GM21367 (cell line): ENCODE data around the gene DUSP2.
"Not testable (repeated sequence)": the region's sequence is repeated elsewhere in the genome, so short reads cannot be mapped to it uniquely, and the experiment has no call there.

ENCODE experiments used
- ATAC-seq: cut with Tn5 transposase; IDR thresholded peaks from one replicate; pipeline ENCODE4 v1.9.1; 2021; ENCODE audit not compliant: unreplicated experiment

DUSP2 gene

DNA sequence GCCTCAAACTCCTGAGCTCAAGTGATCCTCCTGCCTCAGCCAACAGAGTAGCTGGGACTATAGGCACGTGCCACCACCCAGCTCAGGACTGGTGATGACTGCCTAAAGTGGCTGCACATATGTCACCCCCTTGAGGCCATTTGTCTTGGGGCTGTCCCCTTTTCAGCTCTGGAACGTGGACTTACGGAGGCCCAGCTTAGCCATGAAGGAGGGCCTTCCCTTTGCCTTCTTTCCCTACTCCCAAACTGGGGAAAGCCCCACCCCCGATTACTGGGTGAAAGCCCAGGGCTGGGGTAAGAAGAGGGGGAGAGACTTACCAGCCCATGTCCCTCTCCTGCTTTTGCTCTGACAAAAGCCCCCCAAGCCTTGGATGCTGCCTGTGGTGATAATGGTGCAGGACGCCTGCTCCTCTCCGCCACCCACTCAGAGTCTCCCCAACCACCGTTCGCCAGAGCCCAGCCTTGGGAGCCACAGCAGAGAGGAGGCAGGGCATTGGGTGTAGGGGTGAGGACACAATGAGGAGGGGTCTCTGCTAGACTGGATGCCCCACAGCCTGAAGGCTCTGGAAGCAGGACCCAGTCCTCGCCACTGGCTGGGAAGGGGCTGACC is 2.5 kb upstream of the DUSP2 start:
- no peak for ATAC-seq

DNA sequence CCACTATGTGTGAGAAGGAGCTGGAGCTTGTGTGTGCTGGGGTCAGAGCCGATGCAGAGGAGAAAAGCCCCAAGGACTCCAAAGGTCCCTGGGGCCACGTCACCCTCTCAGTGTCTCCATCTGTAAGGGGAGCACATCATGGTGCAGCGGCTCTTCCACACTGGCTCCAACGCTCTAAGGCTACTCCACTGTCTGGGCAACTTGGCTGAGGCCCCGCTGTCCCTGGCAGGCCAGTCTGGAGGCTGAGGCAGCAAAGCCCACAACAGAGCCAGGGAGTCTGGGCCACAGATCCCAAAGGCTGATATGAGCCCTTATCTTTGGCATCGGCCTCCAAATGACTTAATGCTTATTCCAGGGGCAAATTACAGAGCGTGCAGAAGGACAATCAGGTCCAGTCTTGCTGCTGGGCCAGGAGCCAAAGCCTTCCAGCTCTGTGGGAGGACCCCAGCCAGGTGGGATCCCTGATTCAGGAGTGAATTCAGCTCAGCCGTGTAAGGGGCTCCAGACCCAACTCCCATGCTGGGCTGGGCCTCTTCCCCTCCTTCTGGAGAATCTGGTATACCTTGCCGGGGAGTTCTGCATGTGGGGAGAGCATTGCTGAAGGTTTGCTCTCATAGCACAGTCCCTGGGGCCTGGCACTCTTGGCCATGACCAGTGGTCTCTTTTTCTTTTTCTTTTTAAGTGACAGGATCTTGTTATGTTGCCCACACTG is 1.8 kb upstream of the DUSP2 start:
- no peak for ATAC-seq

DNA sequence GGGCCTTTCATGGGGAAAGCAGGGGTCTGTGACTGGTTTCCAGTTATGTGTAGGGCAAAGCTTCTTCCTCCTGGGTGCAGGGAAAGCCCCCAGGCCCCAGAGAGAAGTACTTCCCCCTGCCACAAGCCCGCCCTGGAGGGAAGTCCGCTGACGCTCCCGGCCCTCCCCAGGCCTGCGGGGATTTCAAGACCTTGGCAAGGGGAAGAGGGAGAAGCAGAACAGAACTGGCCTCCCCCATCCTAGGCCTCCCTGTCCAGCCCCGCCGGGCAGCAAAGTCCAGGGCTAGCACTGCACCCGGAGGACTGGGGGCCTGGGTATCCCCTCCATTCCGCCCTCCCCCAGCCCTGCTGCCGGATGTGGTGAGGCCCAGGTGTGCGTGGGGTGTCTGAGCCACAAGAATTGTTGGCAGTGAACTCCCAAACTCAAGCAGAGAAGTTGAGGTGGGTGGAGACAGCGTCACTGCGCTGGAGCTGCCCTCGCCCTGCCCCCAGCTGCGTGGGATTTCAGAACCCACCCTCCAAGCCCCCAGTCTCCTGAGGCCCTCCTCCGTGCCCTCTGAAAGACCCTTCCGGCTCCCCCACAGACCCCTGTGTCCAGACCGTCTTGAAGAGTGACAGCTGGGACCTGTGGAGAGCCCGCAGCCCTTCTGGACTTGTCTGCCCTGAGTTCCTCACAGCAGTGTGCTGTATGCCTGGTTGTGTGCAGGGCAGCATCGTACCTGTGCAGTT is 1.1 kb upstream of the DUSP2 start:
- ATAC-seq: peak; percentile 20

DNA sequence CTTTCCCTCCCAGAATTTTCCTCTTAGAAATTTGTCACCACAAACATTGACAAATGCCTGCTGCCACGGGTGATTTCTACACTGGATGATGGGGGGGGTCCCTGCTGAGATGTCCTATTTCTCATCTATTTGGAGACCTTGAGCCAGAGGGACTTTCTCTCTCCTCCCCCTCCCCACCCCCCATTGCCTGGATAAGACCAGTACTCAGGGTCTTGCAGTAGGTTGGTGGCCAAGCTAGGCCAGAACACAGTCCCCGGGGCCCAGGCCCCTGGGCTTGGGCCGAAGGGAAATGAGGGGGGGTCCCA is 560 bp upstream of the DUSP2 start:
- no peak for ATAC-seq

DNA sequence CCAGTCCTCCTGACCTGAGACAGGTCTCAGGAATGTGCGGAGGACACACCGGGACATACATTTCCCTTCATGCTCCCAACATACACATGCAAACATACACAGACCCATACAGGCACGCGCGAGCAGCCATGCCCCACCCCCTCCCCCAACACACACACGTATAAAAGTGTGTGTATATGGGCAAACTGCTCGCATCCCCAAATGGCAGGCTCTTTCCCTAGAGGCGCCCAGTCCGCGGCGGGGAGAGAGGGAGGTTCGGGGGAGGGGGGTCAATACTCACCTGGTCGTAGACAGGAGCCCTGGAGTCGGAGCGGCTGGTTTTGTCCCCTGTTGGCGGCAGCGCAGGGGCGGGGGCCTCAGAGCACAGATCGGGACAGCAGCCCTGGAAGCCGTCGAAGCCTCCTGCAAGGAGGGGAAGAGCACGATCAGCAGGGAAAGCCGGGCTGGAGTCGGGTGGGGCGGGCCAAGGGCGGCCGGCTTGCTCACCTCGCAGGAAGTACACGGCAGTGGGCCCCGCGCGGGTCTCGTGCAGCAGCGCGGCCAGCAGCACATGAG is 682 bp downstream of the DUSP2 start:
- ATAC-seq: no peak

DNA sequence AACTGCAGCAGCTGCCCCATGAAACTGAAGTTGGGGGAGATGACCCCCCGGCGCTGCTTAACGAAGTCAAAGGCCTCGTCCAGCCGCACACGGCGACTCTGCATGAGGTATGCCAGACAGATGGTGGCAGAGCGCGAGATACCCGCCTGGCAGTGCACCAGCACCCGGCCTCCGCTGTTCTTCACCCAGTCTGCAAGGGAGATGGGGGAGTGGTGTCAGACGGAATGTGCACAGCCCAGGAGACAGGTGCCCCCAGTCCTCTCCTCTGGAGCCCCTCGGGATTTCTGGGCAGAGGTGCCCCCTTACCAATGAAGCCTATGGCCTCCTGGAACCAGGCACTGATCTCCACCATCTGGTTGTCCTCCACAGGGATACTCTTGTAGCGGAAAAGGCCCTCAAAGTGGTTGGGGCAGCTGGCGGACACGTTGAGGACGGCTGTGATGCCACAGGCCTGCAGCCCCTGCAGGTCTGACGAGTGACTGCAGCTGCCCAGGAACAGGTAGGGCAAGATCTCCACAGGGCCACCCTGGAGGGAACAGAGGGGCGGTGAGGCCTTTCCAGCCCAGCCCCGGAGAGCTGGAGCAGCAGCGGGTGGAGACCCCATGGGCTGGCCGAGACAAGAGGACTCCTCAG is 1.3 kb downstream of the DUSP2 start:
- ATAC-seq: no peak

DNA sequence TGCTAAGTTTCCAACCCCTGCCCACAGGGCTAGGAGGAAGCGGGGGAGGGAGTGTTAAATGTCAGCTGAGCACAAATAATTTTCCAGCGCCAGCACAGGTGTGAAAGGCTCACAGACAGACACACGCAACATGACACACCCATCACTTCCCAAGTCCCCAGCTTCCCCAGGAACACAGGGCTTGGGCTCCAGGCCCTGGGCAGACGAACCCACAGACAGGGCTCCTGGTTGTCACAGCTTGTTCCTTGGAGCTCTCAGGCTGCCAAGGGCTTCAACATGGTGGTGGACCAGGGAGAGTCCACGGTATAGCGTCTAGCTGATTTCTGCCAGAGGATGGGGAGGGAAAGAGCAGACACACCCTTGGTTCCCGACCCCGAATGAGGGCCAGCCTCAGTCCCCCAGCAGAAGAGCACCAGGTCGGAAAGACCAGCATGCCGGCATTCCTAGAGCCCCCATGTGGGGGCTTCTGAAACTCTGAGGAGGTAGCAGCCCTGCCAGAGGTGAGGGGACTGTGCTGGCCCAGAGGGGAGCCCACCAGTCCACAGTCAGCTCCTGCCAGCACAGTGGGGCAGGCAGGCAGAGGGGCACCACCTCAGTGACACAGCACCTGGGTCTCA is 1.9 kb downstream of the DUSP2 start:
- no peak for ATAC-seq

DNA sequence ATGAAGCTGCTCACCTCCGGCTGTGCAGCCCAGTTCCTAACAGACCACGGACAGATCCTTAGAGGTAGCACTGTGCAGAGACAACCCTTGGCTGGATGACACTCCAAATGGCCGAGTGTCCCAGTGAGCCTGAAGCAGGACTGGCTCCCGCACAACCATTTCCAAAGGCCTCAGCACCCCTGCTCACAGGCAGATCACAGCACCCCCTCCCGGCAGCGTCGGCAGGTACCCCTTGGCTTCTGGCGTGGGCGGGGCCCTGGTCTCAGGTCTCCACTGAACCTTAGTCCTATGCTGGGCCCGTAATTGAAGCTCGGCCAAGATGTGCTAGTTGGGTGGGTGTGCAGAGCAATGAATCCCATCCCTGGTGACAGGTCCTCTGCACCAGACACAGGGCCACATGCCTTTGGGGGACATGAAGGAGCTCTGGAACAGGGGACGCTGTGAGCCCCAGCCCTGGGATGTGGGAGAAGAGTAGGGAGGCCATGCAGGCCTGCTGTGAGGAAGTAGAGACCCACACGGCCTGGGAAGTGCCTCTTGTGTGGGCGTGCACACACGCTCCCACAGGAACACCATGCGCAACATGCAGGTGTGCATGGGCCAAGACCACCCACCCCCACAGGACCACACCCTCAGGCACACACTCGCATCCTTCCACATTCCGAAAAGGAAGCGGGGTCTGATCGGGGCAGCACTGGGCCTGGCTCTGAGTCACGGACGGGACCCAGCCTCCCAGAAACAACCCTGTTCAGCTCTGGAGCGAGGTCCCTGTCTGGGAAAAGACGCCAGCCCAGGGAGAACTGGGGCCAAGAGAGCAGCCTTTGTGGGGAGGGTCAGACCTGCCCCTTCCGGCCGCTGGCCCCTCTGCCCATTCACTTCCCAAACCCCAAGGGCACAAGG is 2.8 kb downstream of the DUSP2 start:
- no peak for ATAC-seq

DNA sequence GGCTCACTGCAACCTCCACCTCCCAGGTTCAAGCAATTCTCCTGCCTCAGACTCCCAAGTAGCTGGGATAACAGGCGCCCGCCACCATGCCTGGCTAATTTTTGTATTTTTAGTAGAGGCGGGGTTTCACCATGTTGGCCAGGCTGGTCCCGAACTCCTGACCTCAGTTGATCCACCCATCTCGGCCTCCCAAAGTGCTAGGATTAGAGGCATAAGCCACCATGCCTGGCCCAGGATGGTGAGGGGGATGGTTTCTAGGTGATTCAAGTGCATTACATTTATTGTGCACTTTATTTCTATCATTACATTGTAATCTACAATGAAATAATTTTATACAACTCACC is 3.6 kb downstream of the DUSP2 start:
- not testable (repeated sequence) for ATAC-seq

DNA sequence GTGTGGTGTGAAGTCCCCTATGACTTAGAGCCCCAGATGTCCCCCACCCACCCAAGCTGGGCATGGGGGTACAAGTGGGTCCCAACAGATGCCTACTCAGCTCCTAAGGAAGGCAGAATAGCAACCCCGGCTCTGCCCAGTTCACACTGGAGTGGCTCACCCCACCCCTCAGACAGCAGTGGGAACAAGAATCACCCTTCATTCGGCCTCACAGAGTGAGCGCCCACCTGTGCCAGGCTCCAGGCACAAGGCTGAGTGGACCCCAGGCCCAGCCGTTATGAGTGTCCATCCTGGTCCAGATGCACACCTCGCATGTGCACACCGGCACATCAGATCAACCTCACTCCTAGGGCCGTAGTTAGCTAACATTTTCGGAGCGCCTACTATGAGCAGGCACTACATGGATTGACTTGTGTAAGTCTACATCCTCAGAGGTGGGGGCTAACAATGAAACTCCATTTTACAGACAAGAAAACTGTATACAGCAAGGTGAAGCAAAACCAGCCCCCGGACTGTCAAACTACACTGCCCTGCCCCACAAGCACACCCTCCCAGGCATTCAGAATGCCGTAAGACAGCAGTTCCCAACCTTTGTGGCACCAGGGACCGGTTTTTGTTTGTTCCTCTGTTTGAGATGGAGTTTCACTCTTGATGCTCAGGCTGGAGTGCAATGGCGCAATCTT is 4.2 kb downstream of the DUSP2 start:
- ATAC-seq: no peak

DNA sequence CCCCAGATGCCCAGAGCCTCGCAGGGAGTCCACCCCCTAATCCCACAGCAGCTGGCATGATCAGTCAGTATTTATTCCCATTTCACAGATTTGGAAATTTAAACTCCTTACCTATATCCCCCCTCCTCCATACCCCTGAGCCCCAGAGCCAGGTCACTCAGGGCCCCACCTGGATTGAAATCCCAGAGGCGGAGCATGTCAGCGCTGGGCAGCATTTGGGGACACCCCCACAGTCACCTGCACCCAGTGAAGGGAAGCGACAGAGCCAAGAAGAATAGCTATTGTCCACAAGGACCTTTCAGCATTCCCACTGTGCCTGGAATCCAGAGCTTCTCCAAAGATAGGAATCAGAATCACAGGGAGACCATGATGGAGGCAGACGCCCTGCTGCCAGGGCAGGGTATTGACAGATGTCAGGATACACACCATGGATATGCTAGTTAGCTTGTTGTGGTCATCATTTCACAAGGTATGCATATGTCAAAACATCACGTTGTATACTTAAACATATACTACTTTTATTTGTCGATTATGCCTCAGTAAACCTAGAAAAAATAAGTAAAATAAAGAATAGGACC is 6.0 kb downstream of the DUSP2 start:
- ATAC-seq: no peak

DNA sequence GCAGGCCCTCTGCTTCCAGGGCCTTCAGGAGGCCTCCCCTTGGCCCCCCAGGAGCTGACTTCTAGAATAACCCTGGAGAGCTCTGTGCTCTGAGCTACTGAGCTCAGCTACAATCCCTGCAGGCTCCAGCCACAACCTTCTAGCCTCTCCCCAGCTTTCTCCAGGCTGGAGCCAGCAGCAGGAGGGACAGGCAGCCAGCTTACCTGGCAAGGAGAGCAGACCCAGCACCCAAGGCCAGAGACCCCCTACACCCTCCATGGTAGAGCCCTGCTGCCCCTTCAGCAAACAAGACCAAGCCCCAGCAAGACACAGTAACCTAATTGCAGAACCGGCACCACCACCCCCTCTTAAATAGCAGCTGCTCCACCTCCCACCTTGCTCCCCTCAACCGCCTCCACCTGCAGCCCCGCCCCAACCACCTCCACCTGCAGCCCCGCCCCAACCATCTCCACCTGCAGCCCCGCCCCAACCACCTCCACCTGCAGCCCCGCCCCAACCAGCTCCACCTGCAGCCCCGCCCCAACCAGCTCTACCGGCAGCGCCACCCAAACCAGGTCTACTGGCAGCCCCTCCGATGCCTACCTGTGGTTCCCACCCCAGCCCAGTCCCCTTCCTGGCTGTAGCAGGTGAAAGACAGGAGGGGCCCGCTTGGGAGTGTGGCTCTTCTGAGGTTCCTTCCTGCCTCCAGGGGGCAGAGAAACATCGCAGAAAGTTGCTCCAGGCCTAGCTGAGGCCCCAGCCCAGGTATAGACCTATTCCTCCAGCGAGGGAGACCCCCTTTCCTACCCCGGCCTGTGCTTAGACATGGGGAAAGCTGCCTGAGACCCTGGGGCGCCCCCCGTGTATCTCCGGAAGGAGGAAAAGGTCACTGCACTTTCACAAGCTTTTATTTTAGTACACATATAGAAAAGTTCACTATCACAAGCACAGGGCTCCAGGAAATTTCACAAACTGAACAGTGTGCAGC is 6.8 kb downstream of the DUSP2 start, which contains the start of gene ASTL:
Gene ASTL, minus strand, starts transcription at position 324 of the 967 bp plus-strand sequence. Its CDS starts 66 bp downstream, at position 258.
- ATAC-seq: no peak

DNA sequence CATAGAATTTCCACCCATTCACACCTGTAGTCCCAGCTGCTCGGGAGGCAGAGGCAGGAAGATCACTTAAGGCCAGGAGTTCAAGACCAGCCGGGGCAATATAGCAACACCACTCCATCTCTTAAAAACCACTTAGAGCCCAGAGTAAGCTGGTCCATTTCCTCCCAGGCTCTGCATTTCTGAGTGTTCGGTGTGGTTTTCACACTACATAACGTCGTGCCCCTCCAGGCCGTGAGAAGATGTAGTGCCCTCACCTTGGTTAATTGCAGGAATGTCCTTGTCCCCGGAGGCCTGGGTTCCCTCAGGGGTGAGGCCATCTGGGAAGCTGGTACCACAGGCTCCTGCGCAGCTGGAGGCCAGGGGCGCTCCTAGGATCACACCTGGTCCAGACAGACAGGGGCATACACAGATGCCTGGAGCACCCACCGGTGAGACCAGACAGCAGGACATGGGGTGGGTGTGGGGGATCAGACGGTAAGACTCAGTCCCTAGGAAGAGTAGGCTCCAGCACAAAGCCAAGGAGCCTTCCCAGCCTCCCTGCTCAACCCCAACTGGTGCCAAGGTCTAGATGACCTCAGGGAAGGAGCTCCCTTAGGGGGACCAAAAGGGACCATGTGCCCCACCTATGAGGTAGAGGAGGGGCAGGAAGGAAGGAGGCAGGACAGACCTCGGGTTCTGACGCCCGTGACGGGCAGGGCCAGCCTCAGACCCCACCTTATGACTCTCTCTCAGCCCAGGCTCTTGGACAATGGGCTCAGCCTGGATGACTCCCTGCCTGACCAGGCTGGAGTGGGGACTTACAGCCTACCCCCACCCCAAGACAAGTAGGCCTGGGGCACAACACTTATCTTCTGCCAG is 7.7 kb downstream of the DUSP2 start:
- ATAC-seq: no peak

DNA sequence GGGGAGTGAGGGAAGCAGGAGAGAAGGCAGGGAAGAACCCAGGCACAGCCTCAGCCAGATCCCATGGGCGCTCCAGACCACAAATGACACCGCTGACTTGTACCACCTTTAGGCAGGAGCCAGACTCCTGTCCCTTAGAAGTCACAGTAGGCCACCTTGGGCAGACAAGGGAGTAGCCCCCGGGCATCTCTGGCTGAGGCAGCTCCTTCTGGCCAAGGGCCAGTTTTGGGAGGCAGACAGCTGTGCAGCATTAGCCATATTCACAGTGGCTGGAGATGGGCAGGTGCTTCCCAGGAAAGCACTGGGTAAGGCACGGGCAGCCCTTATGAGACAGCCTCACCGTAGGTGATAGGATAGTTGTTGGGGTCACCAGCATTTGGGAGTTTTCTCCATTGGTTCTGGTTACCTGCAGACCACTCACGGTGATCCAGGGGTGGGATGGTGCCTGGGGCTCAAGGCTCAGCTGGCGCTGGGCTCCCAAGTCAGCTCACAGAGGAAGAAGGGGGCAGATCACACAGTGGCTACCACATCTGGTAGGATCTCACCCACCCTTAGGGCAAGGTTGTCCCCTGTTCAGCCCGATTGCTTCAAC is 9.0 kb downstream of the DUSP2 start:
- ATAC-seq: no peak

DNA sequence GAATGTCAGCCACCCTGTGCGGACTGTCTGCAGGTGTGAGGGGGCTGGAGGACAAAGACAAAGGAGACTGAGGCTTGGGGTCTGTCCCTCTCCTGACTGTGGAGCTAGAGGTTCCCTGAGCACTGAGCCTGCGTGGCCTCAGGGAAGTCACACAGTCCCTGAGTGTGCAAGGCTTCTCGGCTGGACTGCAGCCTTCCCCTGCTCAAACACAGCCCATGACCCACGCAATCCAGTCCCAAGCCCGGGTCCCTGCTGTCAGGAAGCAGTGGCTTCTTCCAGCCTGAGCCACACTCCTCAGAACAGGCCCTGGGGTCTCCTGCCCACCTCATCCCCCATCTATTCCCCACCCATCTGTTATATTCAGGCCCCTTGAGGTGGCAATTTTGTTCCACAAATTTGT is 9.6 kb downstream of the DUSP2 start:
- ATAC-seq: no peak

DNA sequence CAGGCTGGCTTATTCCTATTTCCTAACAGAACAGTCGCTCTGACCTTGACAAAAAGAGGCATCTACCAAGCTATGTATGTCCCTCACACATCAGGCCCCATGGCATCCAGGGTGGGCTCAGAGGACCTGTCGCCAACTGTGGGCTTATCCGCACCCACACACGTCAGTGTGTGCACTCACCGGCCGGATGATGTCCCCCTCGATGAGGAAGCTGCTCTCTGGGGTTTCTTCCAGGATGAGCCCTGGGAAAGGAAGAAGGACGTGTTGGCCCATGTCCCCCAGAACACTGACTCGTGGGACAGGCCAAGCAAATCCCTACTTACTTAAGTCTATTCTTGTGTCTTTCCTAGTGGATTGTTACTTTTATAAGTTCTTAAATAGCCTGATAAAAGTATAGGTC is 10.1 kb downstream of the DUSP2 start:
- ATAC-seq: no peak

DNA sequence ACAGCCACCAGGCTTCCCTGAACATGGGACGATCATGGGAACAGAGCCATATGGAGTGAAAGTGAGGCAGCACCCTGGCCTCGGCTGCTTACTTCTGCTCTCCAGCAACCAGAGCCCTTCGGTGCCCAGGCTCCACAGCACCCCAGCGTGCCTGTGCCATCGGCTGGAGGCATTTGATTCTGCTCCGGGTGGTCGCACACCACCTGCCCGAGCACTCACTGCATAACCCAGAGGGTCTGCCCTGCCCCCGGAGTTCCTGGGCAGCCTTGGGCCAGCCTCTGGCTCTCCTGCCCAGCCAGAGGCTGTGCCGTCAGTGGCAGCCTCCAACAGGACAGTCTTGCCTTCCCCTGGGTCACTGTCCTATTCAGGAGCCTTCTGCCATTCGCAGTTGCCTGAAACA is 10.8 kb downstream of the DUSP2 start:
- ATAC-seq: no peak
